GM18519 (cell line): Measurements from ENCODE around the gene VSIG10.
A peak's percentile ranks its signal among the peaks of the same experiment; 100 is the strongest.
"Not testable (repeated sequence)": the region's sequence is repeated elsewhere in the genome, so short reads cannot be mapped to it uniquely, and the experiment has no call there.

ENCODE experiments used
- ATAC-seq: cut with Tn5 transposase; IDR thresholded peaks from one replicate; pipeline ENCODE4 v1.9.1; 2021; ENCODE audit warnings: mild to moderate bottlenecking, moderate library complexity; ENCODE audit not compliant: unreplicated experiment, low FRiP score

VSIG10 gene

GRCh38 chr12:118103601-118104382, at the start of gene VSIG10:
Gene VSIG10 (minus strand): TSS chr12:118104011. CDS start chr12:118103671, 340 bp downstream.
- ATAC-seq: no peak

- ATAC-seq: no peak
Observed at GRCh38 chr12:118151755-118152154, 47.9 kb upstream of the VSIG10 start.

- no peak for ATAC-seq
Observed at GRCh38 chr12:118150625-118151024, 46.8 kb upstream of the VSIG10 start.

GRCh38 chr12:118148287-118148686, 44.5 kb upstream of the VSIG10 start:
- no peak for ATAC-seq

GRCh38 chr12:118145798-118146156, 42.0 kb upstream of the VSIG10 start:
- ATAC-seq: no peak

- ATAC-seq: no peak
Observed at GRCh38 chr12:118145113-118145797, 41.4 kb upstream of the VSIG10 start.

- no peak for ATAC-seq
Observed at GRCh38 chr12:118144499-118144898, 40.7 kb upstream of the VSIG10 start.

GRCh38 chr12:118140825-118141224, 37.0 kb upstream of the VSIG10 start:
- no peak for ATAC-seq

GRCh38 chr12:118137148-118137678, 33.4 kb upstream of the VSIG10 start:
- no peak for ATAC-seq

GRCh38 chr12:118136559-118137003, 32.8 kb upstream of the VSIG10 start:
- no peak for ATAC-seq

GRCh38 chr12:118135788-118136558, 32.2 kb upstream of the VSIG10 start, which contains the start of gene PEBP1:
Gene PEBP1 (plus strand): TSS chr12:118136124. CDS start chr12:118136210, 86 bp downstream.
- ATAC-seq: peak; percentile 80

- not testable (repeated sequence) for ATAC-seq
Observed at GRCh38 chr12:118129436-118129835, 25.6 kb upstream of the VSIG10 start.

GRCh38 chr12:118127867-118128266, 24.1 kb upstream of the VSIG10 start:
- no peak for ATAC-seq

- no peak for ATAC-seq
Observed at GRCh38 chr12:118126119-118126757, 22.4 kb upstream of the VSIG10 start.

GRCh38 chr12:118125743-118126118, 21.9 kb upstream of the VSIG10 start:
- no peak for ATAC-seq

- ATAC-seq: no peak
Observed at GRCh38 chr12:118124333-118124874, 20.6 kb upstream of the VSIG10 start.

GRCh38 chr12:118122264-118122663, 18.5 kb upstream of the VSIG10 start:
- ATAC-seq: no peak

GRCh38 chr12:118120579-118121363, 17.0 kb upstream of the VSIG10 start:
- ATAC-seq: no peak

GRCh38 chr12:118119449-118119879, 15.7 kb upstream of the VSIG10 start:
- no peak for ATAC-seq
